Stimulated activated CD4-positive, alpha-beta T cell treated with anti-CD3 and anti-CD28 coated beads, Interleukin-1b, Interleukin-23, amount 100 ng/mL, for 48 hours (primary cell): ENCODE measurements around the gene RARB.

Source experiments
- DNase-seq: peaks from one replicate; pipeline ENCODE4 v3.0.0-alpha.2; 2020

The RARB gene

GRCh38 chr3:25582242-25582641 is 154.2 kb downstream of the RARB start:
- DNase-seq, result no peak

GRCh38 chr3:25583343-25583742 is 155.3 kb downstream of the RARB start:
- DNase-seq, result no peak

- DNase-seq, result no peak
Observed at GRCh38 chr3:25584011-25584789, 156.1 kb downstream of the RARB start.

GRCh38 chr3:25585361-25586166 is 157.5 kb downstream of the RARB start:
- no peak for DNase-seq

- DNase-seq, result no peak
Observed at GRCh38 chr3:25586167-25586505, 158.1 kb downstream of the RARB start.

- no peak for DNase-seq
Observed at GRCh38 chr3:25586553-25586952, 158.5 kb downstream of the RARB start.

- no peak for DNase-seq
Observed at GRCh38 chr3:25587094-25587493, 159.0 kb downstream of the RARB start.

- DNase-seq, result no peak
Observed at GRCh38 chr3:25587526-25587925, 159.5 kb downstream of the RARB start.

- no peak for DNase-seq
Observed at GRCh38 chr3:25587975-25588374, 159.9 kb downstream of the RARB start.

GRCh38 chr3:25588441-25589103 is 160.5 kb downstream of the RARB start:
- DNase-seq, result no peak

GRCh38 chr3:25589104-25589782 is 161.2 kb downstream of the RARB start:
- DNase-seq, result no peak

- DNase-seq, result no peak
Observed at GRCh38 chr3:25589783-25590258, 161.8 kb downstream of the RARB start.

GRCh38 chr3:25592510-25592968 is 164.5 kb downstream of the RARB start:
- DNase-seq, result peak; percentile 8

GRCh38 chr3:25593001-25593400 is 164.9 kb downstream of the RARB start:
- no peak for DNase-seq

GRCh38 chr3:25594007-25594502 is 166.0 kb downstream of the RARB start:
- no peak for DNase-seq

GRCh38 chr3:25597535-25598101 is 169.6 kb downstream of the RARB start:
- DNase-seq, result no peak

GRCh38 chr3:25603703-25604102 is 175.6 kb downstream of the RARB start:
- DNase-seq, result no peak

- DNase-seq, result no peak
Observed at GRCh38 chr3:25604107-25604805, 176.2 kb downstream of the RARB start.

GRCh38 chr3:25610167-25610566 is 182.1 kb downstream of the RARB start:
- no peak for DNase-seq

- DNase-seq, result no peak
Observed at GRCh38 chr3:25610779-25611178, 182.7 kb downstream of the RARB start.

- DNase-seq, result no peak
Observed at GRCh38 chr3:25611193-25611592, 183.1 kb downstream of the RARB start.

GRCh38 chr3:25618028-25618427 is 190.0 kb downstream of the RARB start:
- DNase-seq, result no peak
